ENCODE measurements around the gene ARL4A. TPM values are rescaled to one million over a fixed set of nuclear protein-coding genes. Genes with fewer than 3 reads are reported as not detected.

The ARL4A gene
- total and polyA plus RNA-seq, 2 of the 8 experiments (the other 6 are each of a cell fraction or from before 2014, with no cell fraction given) = 14.5 to 29.2 TPM

DNA sequence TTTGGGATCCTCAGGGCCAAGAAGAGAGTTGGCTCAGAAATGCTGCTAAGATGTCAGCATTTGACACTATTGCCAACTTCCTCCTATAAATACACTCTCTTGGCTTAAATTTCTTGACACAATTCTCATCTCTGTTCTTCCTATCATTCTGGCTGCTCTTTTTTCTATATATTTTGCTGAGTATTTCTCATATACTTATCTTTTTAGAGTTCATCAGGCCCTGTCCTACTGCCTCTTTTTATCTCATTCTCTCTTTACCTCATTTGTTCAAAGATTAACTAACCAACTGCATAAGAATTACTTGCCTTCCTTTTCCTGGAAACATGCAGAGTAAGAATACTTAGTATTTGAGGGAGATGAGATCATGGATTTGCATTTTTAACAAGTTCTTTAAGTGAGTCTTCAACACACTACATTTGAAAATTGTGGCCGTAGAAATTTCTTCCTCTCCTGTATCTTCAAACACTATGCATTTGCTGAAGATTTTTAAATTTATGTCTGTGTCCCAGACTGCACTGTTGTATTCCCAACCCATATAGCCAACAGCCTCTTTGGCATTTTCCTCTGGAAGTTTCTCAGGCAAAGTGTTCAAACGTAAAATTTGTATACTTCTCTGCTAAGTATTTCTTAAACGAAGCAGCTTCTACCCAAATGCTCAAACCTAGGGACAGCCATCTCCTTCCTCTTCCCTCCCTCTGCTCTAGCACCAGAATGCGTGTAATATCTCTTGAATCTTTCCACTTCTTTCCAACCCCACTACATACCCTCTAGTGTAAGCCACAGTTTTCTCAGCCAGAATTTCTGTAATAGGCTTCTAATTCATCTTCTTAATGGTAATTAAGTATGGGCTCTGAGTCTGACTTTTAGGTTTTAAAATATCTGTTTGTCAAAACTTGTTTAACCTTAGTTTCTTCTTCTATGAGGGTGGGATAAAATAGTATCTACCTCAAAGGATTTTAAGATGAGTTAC, 35.5 kb downstream of the ARL4A start:
- no peak for TF ChIP-seq GTF2F1 (IDR thresholded peaks at IDR 0.05; ENCODE audit: borderline replicate concordance, low read depth, low read length)
- TF ChIP-seq BRCA1 (IDR thresholded peaks at IDR 0.05; ENCODE audit: low read depth, low read length) = no peak
- TF ChIP-seq, protein P1, sequence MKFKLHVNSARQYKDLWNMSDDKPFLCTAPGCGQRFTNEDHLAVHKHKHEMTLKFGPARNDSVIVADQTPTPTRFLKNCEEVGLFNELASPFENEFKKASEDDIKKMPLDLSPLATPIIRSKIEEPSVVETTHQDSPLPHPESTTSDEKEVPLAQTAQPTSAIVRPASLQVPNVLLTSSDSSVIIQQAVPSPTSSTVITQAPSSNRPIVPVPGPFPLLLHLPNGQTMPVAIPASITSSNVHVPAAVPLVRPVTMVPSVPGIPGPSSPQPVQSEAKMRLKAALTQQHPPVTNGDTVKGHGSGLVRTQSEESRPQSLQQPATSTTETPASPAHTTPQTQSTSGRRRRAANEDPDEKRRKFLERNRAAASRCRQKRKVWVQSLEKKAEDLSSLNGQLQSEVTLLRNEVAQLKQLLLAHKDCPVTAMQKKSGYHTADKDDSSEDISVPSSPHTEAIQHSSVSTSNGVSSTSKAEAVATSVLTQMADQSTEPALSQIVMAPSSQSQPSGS (IDR thresholded peaks at IDR 0.05; ENCODE audit: low read length) = no peak
- TF ChIP-seq SIN3A (conservative IDR thresholded peaks at IDR 0.05 in 1 of 2, IDR thresholded peaks at IDR 0.05 in 1 of 2; ENCODE audit: low read depth in 1 of 2, low read length in 2 of 2) = no peak
- no peak for TF ChIP-seq RFX5 (IDR thresholded peaks at IDR 0.05; ENCODE audit: borderline replicate concordance, low read depth, low read length)
- TF ChIP-seq JUN (IDR thresholded peaks at IDR 0.05; ENCODE audit: low read depth, low read length) = no peak
- no peak for TF ChIP-seq POLR2AphosphoS5 (IDR thresholded peaks at IDR 0.05; ENCODE audit: low read depth, low read length)
- no peak for TF ChIP-seq RNF2 (IDR thresholded peaks at IDR 0.05; ENCODE audit: borderline replicate concordance, low read depth, low read length, missing control alignments, poor library complexity, severe bottlenecking)
- H3K23ac ChIP-seq (ENCODE audit: insufficient read length) = no peak overlapping the region
- DNase-seq (ENCODE audit: low read depth in 1 of 2, low spot score in 2 of 2) (no peak), FAIRE-seq (no peak)
- ChIA-PET CTCF (ENCODE audit: partially characterized antibody) (interaction anchor here (0.7 to 1.6 kb wide), 2 partner anchors 99 to 456 kb away, joined by 3 read pairs; no protein-coding TSS in a partner anchor), POLR2A (ENCODE audit: partially characterized antibody) (interaction anchor here (0.6 to 1.1 kb wide), 3 partner anchors 7 to 1385 kb away, joined by 3 read pairs; no protein-coding TSS in a partner anchor)
- H3K23me2 ChIP-seq (ENCODE audit: low read depth, low read length) = no peaks in the 10 kb centered on the region
- peak overlapping the region in 1 of 2 experiments; percentile 2; a peak in 2 of 4 replicates for H3K4me2 ChIP-seq (ENCODE audit: insufficient read depth in 1 of 2, low read depth in 2 of 2, low read length in 2 of 2)
- H4K5ac ChIP-seq (ENCODE audit: insufficient read length, low read depth, low read length) = no peak overlapping the region
- H3K36me3 ChIP-seq (ENCODE audit: control insufficient read depth in 2 of 4, insufficient read depth in 4 of 4, low read length in 3 of 4) = no peaks in the 10 kb centered on the region
- 0 out of 2 replicates have a peak overlapping the region, but pooled peaks have one; percentile 67 for H2BK20ac ChIP-seq (ENCODE audit: low read length)
- no peak overlapping the region for H3K9ac ChIP-seq (replicated peaks in 1 of 4; ENCODE audit: extremely low read depth in 1 of 4, low read depth in 3 of 4, low read length in 3 of 4)
- no peak overlapping the region for H4K8ac ChIP-seq (ENCODE audit: extremely low read depth, insufficient read depth, low read length)
- H3K4me1 ChIP-seq (replicated peaks in 1 of 4; ENCODE audit: control insufficient read depth in 3 of 4, insufficient read depth in 4 of 4, low read length in 3 of 4) = peaks cover 0 to 5% (median 1%) of the 10 kb centered on the region in 4 experiments; a peak in 2 of 7 replicates
- H3K14ac ChIP-seq (ENCODE audit: insufficient read length) = no peak overlapping the region
- no peak overlapping the region for H2AK5ac ChIP-seq (ENCODE audit: low read depth, low read length)
- no peak overlapping the region for H3K4ac ChIP-seq (replicated peaks; ENCODE audit: insufficient read length, low read depth, low read length)
- WGBS, 2 experiments (ENCODE audit: extremely low coverage in 1 of 2, insufficient coverage in 1 of 2, insufficient read length in 1 of 2, insufficient replicate concordance in 2 of 2, low coverage in 1 of 2, low lambda C conversion rate in 2 of 2, missing lambda C conversion rate in 1 of 2) = 63% methylated on average over 4 of the region's 4 CpGs; no CpG with 5 or more reads in 1 of the 2 experiments
- H3K9me3 ChIP-seq (ENCODE audit: insufficient read depth in 2 of 2, low read depth in 1 of 2, low read length in 1 of 2) = no peaks in the 10 kb centered on the region
- peak overlapping the region; percentile 74; the same call in 1 of the 2 replicates for H2BK5ac ChIP-seq (ENCODE audit: low read depth, low read length)
- H2BK15ac ChIP-seq (ENCODE audit: low read length) = no peak overlapping the region
- H2AFZ ChIP-seq (ENCODE audit: low read length) = no peak overlapping the region
- no peak overlapping the region for H3K4me3 ChIP-seq (ENCODE audit: extremely low read depth in 1 of 4, insufficient read depth in 2 of 4, low read depth in 3 of 4, low read length in 4 of 4)
- H3K27me3 ChIP-seq (replicated peaks in 1 of 4; ENCODE audit: control insufficient read depth in 3 of 4, extremely low read depth in 1 of 4, insufficient read depth in 3 of 4, low read length in 3 of 4) = no peaks in the 10 kb centered on the region
- H2BK120ac ChIP-seq (replicated peaks; ENCODE audit: low read depth, low read length) = no peak overlapping the region
- peak overlapping the region; percentile 36 for H4K91ac ChIP-seq (replicated peaks; ENCODE audit: insufficient read length, low read length)
- no peak overlapping the region for H3K56ac ChIP-seq (replicated peaks; ENCODE audit: insufficient read length, low read depth, low read length)
- H3K18ac ChIP-seq (ENCODE audit: extremely low read depth, low read length) = no peak overlapping the region
- H4K20me1 ChIP-seq (replicated peaks in 1 of 2; ENCODE audit: control insufficient read depth in 1 of 2, insufficient read depth in 2 of 2, low read length in 2 of 2) = no peaks in the 10 kb centered on the region
- no peak overlapping the region for H3K27ac ChIP-seq (ENCODE audit: low read depth, low read length)
- H3K79me1 ChIP-seq (ENCODE audit: low read depth, low read length) = no peaks in the 10 kb centered on the region
- H2BK12ac ChIP-seq (ENCODE audit: low read depth, low read length) = no peak overlapping the region
- no peaks in the 10 kb centered on the region for H3K79me2 ChIP-seq (ENCODE audit: control insufficient read depth in 1 of 2, insufficient read depth in 2 of 2, low read length in 2 of 2)

Data from H1 (cell line).